Measurements from ENCODE around the gene USP35.
"Not testable (repeated sequence)": the region's sequence is repeated elsewhere in the genome, so short reads cannot be mapped to it uniquely, and the experiment has no call there.

USP35 gene

GRCh38 chr11:78216571-78217287 is 28.0 kb downstream of the USP35 start:
- no peak for FAIRE-seq

- FAIRE-seq: no peak
Observed at GRCh38 chr11:78217650-78218541, 29.2 kb downstream of the USP35 start.

GRCh38 chr11:78218707-78219492 is 30.2 kb downstream of the USP35 start:
- FAIRE-seq: no peak

- FAIRE-seq: no peak
Observed at GRCh38 chr11:78219493-78220217, 30.9 kb downstream of the USP35 start.

- no peak for FAIRE-seq
Observed at GRCh38 chr11:78220218-78221157, 31.8 kb downstream of the USP35 start.

- FAIRE-seq: no peak
Observed at GRCh38 chr11:78221396-78222315, 32.9 kb downstream of the USP35 start.

GRCh38 chr11:78222726-78223125 is 34.0 kb downstream of the USP35 start:
- not testable (repeated sequence) for FAIRE-seq

- no peak for FAIRE-seq
Observed at GRCh38 chr11:78223320-78223954, 34.7 kb downstream of the USP35 start.

- no peak for FAIRE-seq
Observed at GRCh38 chr11:78224506-78224905, 35.8 kb downstream of the USP35 start.

- no peak for FAIRE-seq
Observed at GRCh38 chr11:78224906-78225420, 36.2 kb downstream of the USP35 start.

- FAIRE-seq: no peak
Observed at GRCh38 chr11:78226684-78227680, 38.3 kb downstream of the USP35 start.

- no peak for FAIRE-seq
Observed at GRCh38 chr11:78227921-78228320, 39.2 kb downstream of the USP35 start.

- FAIRE-seq: no peak
Observed at GRCh38 chr11:78228467-78228866, 39.7 kb downstream of the USP35 start.

- no peak for FAIRE-seq
Observed at GRCh38 chr11:78229106-78229505, 40.4 kb downstream of the USP35 start.

GRCh38 chr11:78230161-78230877 is 41.6 kb downstream of the USP35 start:
- FAIRE-seq: no peak

- FAIRE-seq: no peak
Observed at GRCh38 chr11:78231962-78232501, 43.3 kb downstream of the USP35 start.

- FAIRE-seq: not testable (repeated sequence)
Observed at GRCh38 chr11:78233046-78233445, 44.3 kb downstream of the USP35 start.

All from A204.1 (cell line).